Measurements from ENCODE around the gene GRM1. TPM values are rescaled to one million over a fixed set of nuclear protein-coding genes. Genes with fewer than 3 reads are reported as not detected.

Gene GRM1
- total RNA-seq, 2 donors from 2014 or later, result 0.54 TPM; not detected in 1

DNA sequence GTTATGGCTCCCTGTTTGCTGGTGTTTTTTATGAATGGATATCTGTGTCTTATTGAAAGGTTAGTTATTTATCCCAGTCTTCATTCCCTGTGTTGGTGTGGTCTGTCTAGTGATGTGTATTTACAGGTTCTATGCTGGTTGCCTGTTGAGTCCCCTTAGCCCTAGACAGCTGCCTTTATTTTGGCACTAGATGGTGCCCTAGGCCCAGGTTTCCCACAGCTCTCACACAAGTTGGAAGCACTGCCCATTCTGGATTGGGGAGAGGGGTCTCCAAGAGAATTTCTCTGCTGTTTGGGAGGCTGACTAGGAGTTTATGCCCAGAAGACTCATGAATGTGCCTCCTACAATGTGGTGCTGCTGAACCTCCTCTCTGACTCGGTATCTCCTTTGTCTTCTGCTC is 12.4 kb downstream of the GRM1 start:
- Histone ChIP-seq H3K27me3 (replicated peaks; ENCODE audit: insufficient read depth) (no peaks in the 10 kb centered on the region), H3K9me3 (peaks cover 19% of the 10 kb centered on the region), H3K4me1 (ENCODE audit: control insufficient read depth in 1 of 2, low read depth in 2 of 2) (no peaks in the 10 kb centered on the region), H3K36me3 (no peaks in the 10 kb centered on the region), H3K4me3 (no peak overlapping the region), H3K27ac (no peak overlapping the region)
- TF ChIP-seq CTCF (IDR thresholded peaks at IDR 0.05), result no peak
- DNase-seq (ENCODE audit: low spot score), result no peak
- no peak for ATAC-seq (ENCODE audit: insufficient number of reproducible peaks, low FRiP score, low read depth)

GRCh38 chr6:146047371-146047770 is 18.5 kb downstream of the GRM1 start:
- Histone ChIP-seq H3K27ac (no peak overlapping the region), H3K36me3 (no peaks in the 10 kb centered on the region), H3K4me1 (ENCODE audit: control insufficient read depth in 1 of 2, low read depth in 2 of 2) (no peaks in the 10 kb centered on the region), H3K9me3 (no peaks in the 10 kb centered on the region), H3K27me3 (replicated peaks; ENCODE audit: insufficient read depth) (no peaks in the 10 kb centered on the region), H3K4me3 (no peak overlapping the region)
- DNase-seq (ENCODE audit: low spot score), result no peak
- no peak for TF ChIP-seq CTCF (IDR thresholded peaks at IDR 0.05)
- ATAC-seq (ENCODE audit: insufficient number of reproducible peaks, low FRiP score, low read depth), result no peak

GRCh38 chr6:146050168-146050567 is 21.3 kb downstream of the GRM1 start:
- TF ChIP-seq CTCF (IDR thresholded peaks at IDR 0.05), result no peak
- Histone ChIP-seq H3K4me1 (ENCODE audit: control insufficient read depth in 1 of 2, low read depth in 2 of 2) (no peaks in the 10 kb centered on the region), H3K4me3 (no peak overlapping the region), H3K36me3 (no peaks in the 10 kb centered on the region), H3K9me3 (no peaks in the 10 kb centered on the region), H3K27me3 (replicated peaks; ENCODE audit: insufficient read depth) (no peaks in the 10 kb centered on the region), H3K27ac (no peak overlapping the region)
- DNase-seq (ENCODE audit: low spot score), result no peak
- no peak for ATAC-seq (ENCODE audit: insufficient number of reproducible peaks, low FRiP score, low read depth)

DNA sequence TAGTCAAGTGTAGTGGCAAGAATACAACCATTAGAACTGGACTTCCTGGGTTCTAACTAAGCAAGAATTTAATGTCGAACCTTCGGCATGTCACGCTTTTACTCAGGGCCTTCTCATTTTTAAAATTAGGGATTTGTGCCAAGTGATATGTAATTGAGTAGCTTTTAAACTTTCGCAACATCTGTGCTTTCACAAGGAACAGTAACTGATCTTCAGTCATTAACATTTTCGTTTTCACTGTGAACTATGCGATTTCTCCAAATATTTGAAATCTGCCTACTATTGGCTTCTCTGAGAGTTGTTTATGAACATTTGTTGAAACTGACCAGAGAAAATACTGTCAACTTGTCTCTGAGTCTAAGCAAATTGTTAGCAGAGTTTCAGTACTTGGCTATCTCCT is 27.6 kb downstream of the GRM1 start:
- ATAC-seq (ENCODE audit: insufficient number of reproducible peaks, low FRiP score, low read depth) (no peak), DNase-seq (ENCODE audit: low spot score) (no peak)
- Histone ChIP-seq H3K36me3 (no peaks in the 10 kb centered on the region), H3K27me3 (replicated peaks; ENCODE audit: insufficient read depth) (no peaks in the 10 kb centered on the region), H3K27ac (no peak overlapping the region), H3K4me3 (no peak overlapping the region), H3K4me1 (ENCODE audit: control insufficient read depth in 1 of 2, low read depth in 2 of 2) (no peaks in the 10 kb centered on the region), H3K9me3 (no peaks in the 10 kb centered on the region)
- TF ChIP-seq CTCF (IDR thresholded peaks at IDR 0.05), result no peak

GRCh38 chr6:146065690-146066089 is 36.8 kb downstream of the GRM1 start:
- H3K27me3 ChIP-seq (replicated peaks; ENCODE audit: insufficient read depth), result no peaks in the 10 kb centered on the region
- no peaks in the 10 kb centered on the region for H3K36me3 ChIP-seq
- no peaks in the 10 kb centered on the region for H3K9me3 ChIP-seq
- no peaks in the 10 kb centered on the region for H3K4me1 ChIP-seq (ENCODE audit: control insufficient read depth in 1 of 2, low read depth in 2 of 2)
- DNase-seq (ENCODE audit: low spot score), result no peak
- ATAC-seq (ENCODE audit: insufficient number of reproducible peaks, low FRiP score, low read depth), result no peak
- no peak overlapping the region for H3K4me3 ChIP-seq
- H3K27ac ChIP-seq, result no peak overlapping the region
- TF ChIP-seq CTCF (IDR thresholded peaks at IDR 0.05), result no peak

Measured in thoracic aorta (tissue), 2 donors.